ENCODE measurements around the gene ARHGAP42. TPM values are rescaled to one million over a fixed set of nuclear protein-coding genes. Genes with fewer than 3 reads are reported as not detected.

ARHGAP42 gene
- total and polyA plus RNA-seq, 4 donors: 15.6 to 37.7 (median 30.5) TPM

DNA sequence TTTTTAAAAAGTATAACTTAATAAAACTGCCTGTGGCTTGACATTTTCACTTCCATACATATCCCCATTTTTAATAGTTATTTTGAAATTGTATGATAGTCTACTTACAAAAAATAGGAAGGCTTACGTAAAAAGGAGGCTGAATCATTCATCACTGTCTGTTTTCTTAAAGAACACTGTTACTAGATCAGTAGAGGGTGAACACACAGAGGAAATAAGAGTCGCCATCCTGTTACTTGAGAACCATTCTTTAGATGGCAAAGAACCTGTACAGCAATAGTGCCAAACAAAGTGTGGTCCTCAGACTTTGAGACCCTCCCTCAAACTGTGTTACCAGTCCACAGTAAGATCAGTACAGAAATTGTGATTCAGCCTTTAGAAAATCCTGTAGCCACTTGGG lies 261.8 kb downstream of the ARHGAP42 start:
- Histone ChIP-seq H3K36me3 (ENCODE audit: control insufficient read depth, insufficient read depth, low read length) (no peaks in the 10 kb centered on the region), H3K27ac (ENCODE audit: low read depth, low read length) (no peak overlapping the region), H3K4me3 (ENCODE audit: low read depth, low read length) (no peak overlapping the region), H3K4me1 (ENCODE audit: control insufficient read depth, insufficient read depth, low read length) (no peaks in the 10 kb centered on the region), H3K27me3 (ENCODE audit: control insufficient read depth, insufficient read depth, low read length) (no peaks in the 10 kb centered on the region), H3K9me3 (ENCODE audit: control insufficient read depth, insufficient read depth, low read length) (no peaks in the 10 kb centered on the region)
- no peak for DNase-seq (ENCODE audit: low read depth in 4 of 6, low spot score in 6 of 6)
- 50% methylated on average over 1 of the region's 2 CpGs for WGBS (ENCODE audit: insufficient coverage)

DNA sequence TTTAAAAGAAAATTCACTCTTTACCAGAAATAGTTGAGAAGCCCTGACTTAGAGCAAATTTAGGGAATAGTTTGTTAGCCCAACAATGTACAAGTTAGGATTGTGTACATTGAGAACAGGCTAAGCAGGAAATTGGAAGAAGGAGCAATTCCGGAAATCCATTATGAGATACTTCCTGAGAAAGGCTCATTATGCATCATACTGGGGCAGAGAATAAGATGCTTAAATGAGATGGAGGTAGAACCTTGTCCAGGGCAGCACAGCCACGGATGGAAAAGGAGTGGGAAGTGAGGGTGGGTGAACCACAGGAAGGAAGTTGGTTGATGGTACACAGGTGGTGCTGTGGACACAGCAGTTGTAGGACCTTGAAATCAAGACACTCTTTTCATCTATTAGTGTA lies 262.4 kb downstream of the ARHGAP42 start:
- no peak overlapping the region for H3K4me3 ChIP-seq (ENCODE audit: low read depth, low read length)
- 94% methylated on average over 2 of the region's 2 CpGs for WGBS (ENCODE audit: insufficient coverage)
- no peaks in the 10 kb centered on the region for H3K9me3 ChIP-seq (ENCODE audit: control insufficient read depth, insufficient read depth, low read length)
- no peak overlapping the region for H3K27ac ChIP-seq (ENCODE audit: low read depth, low read length)
- H3K4me1 ChIP-seq (ENCODE audit: control insufficient read depth, insufficient read depth, low read length): no peaks in the 10 kb centered on the region
- H3K36me3 ChIP-seq (ENCODE audit: control insufficient read depth, insufficient read depth, low read length): no peaks in the 10 kb centered on the region
- DNase-seq (ENCODE audit: low read depth in 4 of 6, low spot score in 6 of 6): no peak
- H3K27me3 ChIP-seq (ENCODE audit: control insufficient read depth, insufficient read depth, low read length): no peaks in the 10 kb centered on the region

DNA sequence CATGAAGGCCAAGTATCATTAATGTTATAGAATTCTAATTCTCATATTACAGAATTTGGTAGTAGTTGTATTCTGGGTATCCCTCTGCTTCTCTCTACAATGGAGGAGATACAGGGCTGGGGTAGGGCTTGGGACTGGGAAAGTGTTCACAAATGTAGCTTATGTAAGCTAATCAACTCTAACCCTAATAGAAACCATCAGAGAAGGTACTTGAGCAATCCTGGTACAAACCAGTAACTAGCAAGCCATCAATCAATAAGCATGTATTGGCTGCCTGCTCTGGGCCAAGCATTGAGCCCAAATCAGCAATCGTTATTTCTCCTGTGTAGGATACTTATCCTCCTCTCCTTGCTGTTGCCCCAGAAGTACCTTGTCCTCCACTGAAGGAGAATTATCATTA lies 268.2 kb downstream of the ARHGAP42 start:
- H3K4me3 ChIP-seq (ENCODE audit: low read depth, low read length): no peak overlapping the region
- 100% methylated on average over 1 of the region's 1 CpG for WGBS (ENCODE audit: insufficient coverage)
- no peak overlapping the region for H3K27ac ChIP-seq (ENCODE audit: low read depth, low read length)
- no peaks in the 10 kb centered on the region for H3K27me3 ChIP-seq (ENCODE audit: control insufficient read depth, insufficient read depth, low read length)
- no peaks in the 10 kb centered on the region for H3K4me1 ChIP-seq (ENCODE audit: control insufficient read depth, insufficient read depth, low read length)
- DNase-seq (ENCODE audit: low read depth in 4 of 6, low spot score in 6 of 6): no peak
- no peaks in the 10 kb centered on the region for H3K36me3 ChIP-seq (ENCODE audit: control insufficient read depth, insufficient read depth, low read length)
- H3K9me3 ChIP-seq (ENCODE audit: control insufficient read depth, insufficient read depth, low read length): no peaks in the 10 kb centered on the region

DNA sequence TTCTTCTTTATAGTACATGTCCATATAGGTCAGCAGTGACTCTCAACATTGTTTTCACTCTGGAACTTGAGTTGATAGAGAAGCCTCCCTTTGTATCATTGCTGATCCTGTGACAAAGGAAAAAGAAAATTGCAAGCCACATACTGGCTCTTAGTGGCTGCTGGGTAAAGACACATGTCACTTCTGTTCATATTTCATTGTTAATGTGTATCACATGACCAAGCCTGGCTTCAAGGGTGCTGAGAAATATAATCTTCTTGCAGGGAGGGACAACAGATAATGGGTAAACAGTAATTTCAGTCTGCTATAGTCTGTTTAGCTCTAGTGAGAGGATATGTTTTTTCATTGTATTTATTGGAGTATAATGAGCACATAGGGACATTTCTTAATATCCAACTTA lies 269.3 kb downstream of the ARHGAP42 start:
- Histone ChIP-seq H3K9me3 (ENCODE audit: control insufficient read depth, insufficient read depth, low read length) (no peaks in the 10 kb centered on the region), H3K4me3 (ENCODE audit: low read depth, low read length) (no peak overlapping the region), H3K27me3 (ENCODE audit: control insufficient read depth, insufficient read depth, low read length) (no peaks in the 10 kb centered on the region), H3K4me1 (ENCODE audit: control insufficient read depth, insufficient read depth, low read length) (no peaks in the 10 kb centered on the region), H3K36me3 (ENCODE audit: control insufficient read depth, insufficient read depth, low read length) (no peaks in the 10 kb centered on the region), H3K27ac (ENCODE audit: low read depth, low read length) (no peak overlapping the region)
- no peak for DNase-seq (ENCODE audit: low read depth in 4 of 6, low spot score in 6 of 6)

DNA sequence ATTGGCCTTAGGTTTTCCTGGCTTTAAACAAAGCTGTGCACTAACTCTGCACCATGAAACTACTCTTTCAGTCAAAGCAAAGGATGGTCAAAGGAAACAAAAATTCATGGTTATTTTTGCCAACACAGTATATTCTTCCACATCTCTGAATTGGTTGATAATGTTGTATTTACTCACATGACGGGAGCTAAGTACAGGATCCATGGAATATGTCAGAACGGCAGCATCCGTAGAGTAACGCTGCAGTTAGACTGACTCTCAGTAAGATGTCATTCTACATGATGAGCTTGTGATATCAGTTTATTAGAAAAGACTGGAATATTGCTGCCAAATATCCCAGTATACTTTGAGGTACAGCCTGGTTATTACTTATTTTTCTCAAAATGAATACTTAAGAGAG lies 270.4 kb downstream of the ARHGAP42 start:
- Histone ChIP-seq H3K4me3 (ENCODE audit: low read depth, low read length) (no peak overlapping the region), H3K9me3 (ENCODE audit: control insufficient read depth, insufficient read depth, low read length) (no peaks in the 10 kb centered on the region), H3K27me3 (ENCODE audit: control insufficient read depth, insufficient read depth, low read length) (no peaks in the 10 kb centered on the region), H3K36me3 (ENCODE audit: control insufficient read depth, insufficient read depth, low read length) (no peaks in the 10 kb centered on the region), H3K4me1 (ENCODE audit: control insufficient read depth, insufficient read depth, low read length) (no peaks in the 10 kb centered on the region), H3K27ac (ENCODE audit: low read depth, low read length) (no peak overlapping the region)
- 60% methylated on average over 3 of the region's 4 CpGs for WGBS (ENCODE audit: insufficient coverage)
- DNase-seq (ENCODE audit: low read depth in 4 of 6, low spot score in 6 of 6): no peak

DNA sequence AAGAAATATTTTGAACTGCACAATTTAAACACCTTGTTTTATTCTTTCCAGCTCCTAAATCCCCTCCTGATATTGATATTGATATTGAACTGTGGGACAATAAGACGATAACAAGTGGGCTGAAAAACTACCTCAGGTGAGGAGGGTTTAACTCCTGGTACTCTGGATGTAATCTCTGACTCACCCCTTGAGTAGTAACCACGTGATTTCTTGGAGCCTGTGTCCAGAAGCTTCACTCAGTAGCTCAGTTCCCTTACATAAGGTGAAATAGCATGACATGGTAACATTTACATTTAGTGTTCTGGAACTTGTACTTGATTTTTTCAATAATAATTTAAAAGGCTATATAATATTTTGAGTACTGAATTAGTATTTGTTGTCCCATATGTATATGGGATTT lies 274.5 kb downstream of the ARHGAP42 start:
- Histone ChIP-seq H3K27me3 (ENCODE audit: control insufficient read depth, insufficient read depth, low read length) (no peaks in the 10 kb centered on the region), H3K36me3 (ENCODE audit: control insufficient read depth, insufficient read depth, low read length) (no peaks in the 10 kb centered on the region), H3K4me3 (ENCODE audit: low read depth, low read length) (no peak overlapping the region), H3K9me3 (ENCODE audit: control insufficient read depth, insufficient read depth, low read length) (no peaks in the 10 kb centered on the region), H3K27ac (ENCODE audit: low read depth, low read length) (no peak overlapping the region), H3K4me1 (ENCODE audit: control insufficient read depth, insufficient read depth, low read length) (no peaks in the 10 kb centered on the region)
- no CpG with 5 or more reads among the region's 2 CpGs for WGBS (ENCODE audit: insufficient coverage)
- no peak for DNase-seq (ENCODE audit: low read depth in 4 of 6, low spot score in 6 of 6)

DNA sequence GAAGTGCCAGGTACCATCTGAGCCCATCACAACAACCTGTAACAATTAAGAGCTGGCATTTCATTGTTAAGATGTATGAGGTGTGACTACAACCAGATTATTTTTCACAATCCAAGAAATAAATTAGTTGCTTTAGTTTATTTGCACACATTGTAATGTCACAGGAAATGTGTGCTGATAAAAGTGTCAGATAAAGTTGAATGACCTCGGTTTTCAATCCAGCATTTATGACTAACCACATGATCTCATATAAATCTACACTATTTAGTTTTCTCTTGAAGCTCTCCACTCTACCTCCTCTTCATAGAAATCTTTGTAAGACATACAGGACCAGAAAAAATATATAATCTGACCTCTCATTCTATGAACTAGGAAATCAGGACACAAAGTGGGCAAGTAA lies 276.3 kb downstream of the ARHGAP42 start:
- no CpG with 5 or more reads among the region's 1 CpG for WGBS (ENCODE audit: insufficient coverage)
- H3K36me3 ChIP-seq (ENCODE audit: control insufficient read depth, insufficient read depth, low read length): no peaks in the 10 kb centered on the region
- H3K27ac ChIP-seq (ENCODE audit: low read depth, low read length): no peak overlapping the region
- DNase-seq (ENCODE audit: low read depth in 4 of 6, low spot score in 6 of 6): no peak
- H3K27me3 ChIP-seq (ENCODE audit: control insufficient read depth, insufficient read depth, low read length): no peaks in the 10 kb centered on the region
- no peaks in the 10 kb centered on the region for H3K4me1 ChIP-seq (ENCODE audit: control insufficient read depth, insufficient read depth, low read length)
- H3K4me3 ChIP-seq (ENCODE audit: low read depth, low read length): no peak overlapping the region
- H3K9me3 ChIP-seq (ENCODE audit: control insufficient read depth, insufficient read depth, low read length): no peaks in the 10 kb centered on the region

DNA sequence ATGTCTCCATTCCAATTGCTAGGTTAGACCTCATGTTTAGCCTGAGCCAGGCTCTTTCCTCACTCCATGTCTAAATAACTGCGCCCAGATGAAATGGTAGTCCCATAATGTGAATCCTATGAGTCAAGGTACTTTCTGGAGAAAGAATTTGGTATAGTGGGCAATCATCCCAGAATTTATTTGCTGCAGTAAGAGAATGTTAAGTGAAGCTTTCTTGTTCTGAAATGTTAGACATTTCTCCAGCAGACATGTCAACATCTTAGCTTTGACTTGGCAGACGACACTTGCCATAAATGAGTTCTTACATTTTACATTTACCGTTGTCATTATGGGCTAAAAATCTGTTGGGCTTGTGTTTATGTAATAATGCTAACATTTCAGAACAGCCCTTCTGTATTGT lies 277.3 kb downstream of the ARHGAP42 start:
- H3K4me3 ChIP-seq (ENCODE audit: low read depth, low read length): no peak overlapping the region
- no peaks in the 10 kb centered on the region for H3K9me3 ChIP-seq (ENCODE audit: control insufficient read depth, insufficient read depth, low read length)
- no peaks in the 10 kb centered on the region for H3K27me3 ChIP-seq (ENCODE audit: control insufficient read depth, insufficient read depth, low read length)
- H3K4me1 ChIP-seq (ENCODE audit: control insufficient read depth, insufficient read depth, low read length): no peaks in the 10 kb centered on the region
- no peak overlapping the region for H3K27ac ChIP-seq (ENCODE audit: low read depth, low read length)
- H3K36me3 ChIP-seq (ENCODE audit: control insufficient read depth, insufficient read depth, low read length): no peaks in the 10 kb centered on the region
- no peak for DNase-seq (ENCODE audit: low read depth in 4 of 6, low spot score in 6 of 6)
- WGBS (ENCODE audit: insufficient coverage): no CpG with 5 or more reads among the region's 3 CpGs

DNA sequence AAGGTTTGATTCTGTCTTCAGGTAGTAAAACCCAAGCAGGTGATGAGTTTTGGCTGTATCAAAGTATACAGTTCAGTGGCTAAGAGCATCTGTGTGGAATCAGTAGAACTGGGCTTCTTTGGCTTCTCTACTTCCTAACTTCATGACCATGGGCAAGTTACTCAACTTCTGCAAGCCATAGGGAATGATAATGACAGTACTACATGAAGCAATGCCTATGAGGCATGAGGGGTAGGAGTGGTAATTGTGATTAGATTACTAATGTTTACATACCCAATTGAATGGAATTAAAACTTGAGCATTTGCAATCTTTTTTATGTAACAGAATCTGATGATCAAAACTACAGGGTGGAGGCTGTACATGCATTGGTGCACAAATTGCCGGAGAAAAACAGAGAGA lies 278.3 kb downstream of the ARHGAP42 start:
- Histone ChIP-seq H3K9me3 (ENCODE audit: control insufficient read depth, insufficient read depth, low read length) (no peaks in the 10 kb centered on the region), H3K27ac (ENCODE audit: low read depth, low read length) (no peak overlapping the region), H3K36me3 (ENCODE audit: control insufficient read depth, insufficient read depth, low read length) (no peaks in the 10 kb centered on the region), H3K4me3 (ENCODE audit: low read depth, low read length) (no peak overlapping the region), H3K4me1 (ENCODE audit: control insufficient read depth, insufficient read depth, low read length) (no peaks in the 10 kb centered on the region), H3K27me3 (ENCODE audit: control insufficient read depth, insufficient read depth, low read length) (no peaks in the 10 kb centered on the region)
- WGBS (ENCODE audit: insufficient coverage): no CpG with 5 or more reads among the region's 1 CpG
- DNase-seq (ENCODE audit: low read depth in 4 of 6, low spot score in 6 of 6): no peak

DNA sequence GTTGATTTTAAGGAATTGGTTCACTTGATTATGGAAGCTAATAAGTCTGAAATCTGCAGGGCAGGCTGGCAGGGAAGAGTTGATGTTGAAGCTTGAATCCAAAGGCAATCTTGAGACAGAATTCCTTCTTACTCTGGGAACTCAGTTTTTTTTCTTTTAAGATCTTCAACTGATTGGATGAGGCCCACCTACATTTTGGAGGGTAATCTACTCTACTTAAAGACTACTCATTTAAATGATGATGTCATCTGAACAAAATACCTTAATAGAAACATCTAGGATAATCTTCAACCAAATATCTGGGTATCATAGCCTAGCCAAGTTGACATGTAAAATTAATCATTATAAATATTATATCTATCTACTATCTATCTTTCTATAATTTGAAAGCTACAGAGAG lies 279.3 kb downstream of the ARHGAP42 start:
- no peak for DNase-seq (ENCODE audit: low read depth in 4 of 6, low spot score in 6 of 6)
- Histone ChIP-seq H3K27me3 (ENCODE audit: control insufficient read depth, insufficient read depth, low read length) (no peaks in the 10 kb centered on the region), H3K4me1 (ENCODE audit: control insufficient read depth, insufficient read depth, low read length) (no peaks in the 10 kb centered on the region), H3K27ac (ENCODE audit: low read depth, low read length) (no peak overlapping the region), H3K4me3 (ENCODE audit: low read depth, low read length) (no peak overlapping the region), H3K9me3 (ENCODE audit: control insufficient read depth, insufficient read depth, low read length) (no peaks in the 10 kb centered on the region), H3K36me3 (ENCODE audit: control insufficient read depth, insufficient read depth, low read length) (no peaks in the 10 kb centered on the region)

DNA sequence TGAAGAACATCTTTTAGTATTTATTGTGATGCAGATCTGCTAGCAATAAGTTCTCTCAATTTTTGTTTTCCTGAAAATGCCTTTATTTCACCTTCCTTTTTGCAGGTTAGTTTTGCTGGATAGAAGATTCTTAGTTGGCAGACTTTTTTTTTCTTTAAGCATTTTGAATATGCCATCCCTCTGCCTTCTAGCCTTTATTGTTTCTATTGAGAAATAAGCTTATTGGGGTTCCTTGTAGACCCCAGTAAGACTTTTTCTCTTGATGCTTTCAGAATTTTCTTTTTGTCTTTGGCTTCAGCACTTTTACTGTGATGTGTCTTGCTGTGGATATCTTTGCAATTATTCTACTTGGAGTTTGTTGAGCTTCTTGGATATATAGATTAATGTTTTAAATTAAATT lies 281.9 kb downstream of the ARHGAP42 start:
- no peaks in the 10 kb centered on the region for H3K9me3 ChIP-seq (ENCODE audit: control insufficient read depth, insufficient read depth, low read length)
- H3K36me3 ChIP-seq (ENCODE audit: control insufficient read depth, insufficient read depth, low read length): no peaks in the 10 kb centered on the region
- DNase-seq (ENCODE audit: low read depth in 4 of 6, low spot score in 6 of 6): no peak
- H3K4me3 ChIP-seq (ENCODE audit: low read depth, low read length): no peak overlapping the region
- no peaks in the 10 kb centered on the region for H3K27me3 ChIP-seq (ENCODE audit: control insufficient read depth, insufficient read depth, low read length)
- H3K4me1 ChIP-seq (ENCODE audit: control insufficient read depth, insufficient read depth, low read length): no peaks in the 10 kb centered on the region
- H3K27ac ChIP-seq (ENCODE audit: low read depth, low read length): no peak overlapping the region

Data from spinal cord (tissue), 10 donors.